GM04504 (cell line): Measurements from ENCODE around the gene DCDC1.

ENCODE experiments used
- DNase-seq: peaks from one replicate; pipeline ENCODE4 v3.0.0-alpha.2; 2012; ENCODE audit warnings: low read depth

DCDC1 gene

GRCh38 chr11:31369348-31370329 is at the start of gene DCDC1, which contains the start of gene DNAJC24:
TSS of gene DCDC1 (minus strand) at chr11:31369739. CDS start at chr11:31328280, 41,459 bp downstream.
TSS of gene DNAJC24 (plus strand) at chr11:31369860. CDS start at chr11:31370749, 889 bp downstream.
- peak; percentile 73 for DNase-seq

GRCh38 chr11:31419138-31419537 is 49.6 kb upstream of the DCDC1 start:
- no peak for DNase-seq

- DNase-seq: no peak
These were observed 48.3 kb upstream of the DCDC1 start for GRCh38 chr11:31417816-31418215.

GRCh38 chr11:31417357-31417756 is 47.8 kb upstream of the DCDC1 start:
- DNase-seq: no peak

GRCh38 chr11:31415435-31415834 is 45.9 kb upstream of the DCDC1 start:
- DNase-seq: no peak

- no peak for DNase-seq
These were observed 44.8 kb upstream of the DCDC1 start for GRCh38 chr11:31414338-31414737.

GRCh38 chr11:31412946-31413345 is 43.4 kb upstream of the DCDC1 start:
- DNase-seq: peak; percentile 16

- no peak for DNase-seq
These were observed 38.7 kb upstream of the DCDC1 start for GRCh38 chr11:31408201-31408600.

- DNase-seq: no peak
These were observed 35.1 kb upstream of the DCDC1 start for GRCh38 chr11:31404614-31405013.

GRCh38 chr11:31397239-31397834 is 27.8 kb upstream of the DCDC1 start:
- no peak for DNase-seq

GRCh38 chr11:31387379-31387778 is 17.8 kb upstream of the DCDC1 start:
- peak; percentile 35 for DNase-seq

GRCh38 chr11:31383116-31383515 is 13.6 kb upstream of the DCDC1 start:
- no peak for DNase-seq

- DNase-seq: no peak
These were observed 6.3 kb upstream of the DCDC1 start for GRCh38 chr11:31375879-31376278.

- DNase-seq: no peak
These were observed 2.7 kb downstream of the DCDC1 start for GRCh38 chr11:31366795-31367194.

- no peak for DNase-seq
These were observed 7.8 kb downstream of the DCDC1 start for GRCh38 chr11:31361743-31362142.

- no peak for DNase-seq
These were observed 13.7 kb downstream of the DCDC1 start for GRCh38 chr11:31355817-31356216.

GRCh38 chr11:31355131-31355530 is 14.4 kb downstream of the DCDC1 start:
- DNase-seq: no peak

GRCh38 chr11:31351168-31351567 is 18.4 kb downstream of the DCDC1 start:
- DNase-seq: no peak

- no peak for DNase-seq
These were observed 28.5 kb downstream of the DCDC1 start for GRCh38 chr11:31340903-31341572.

- no peak for DNase-seq
These were observed 31.7 kb downstream of the DCDC1 start for GRCh38 chr11:31337806-31338205.

GRCh38 chr11:31328697-31329096 is 40.8 kb downstream of the DCDC1 start:
- no peak for DNase-seq

GRCh38 chr11:31327417-31327816 is 42.1 kb downstream of the DCDC1 start:
- DNase-seq: no peak
